GM19328 (cell line): ENCODE data around the gene PNPT1.
"Not testable (repeated sequence)": the region's sequence is repeated elsewhere in the genome, so short reads cannot be mapped to it uniquely, and the experiment has no call there.

Source experiments
- ATAC-seq: cut with Tn5 transposase; IDR thresholded peaks from one replicate; pipeline ENCODE4 v1.9.1; 2021; ENCODE audit warnings: mild to moderate bottlenecking, moderate library complexity; ENCODE audit not compliant: unreplicated experiment

Gene PNPT1

GRCh38 chr2:55693181-55694125 is at the start of gene PNPT1:
TSS of gene PNPT1 (minus strand) at chr2:55693844. CDS start at chr2:55693823, 21 bp downstream.
- ATAC-seq = peak; percentile 99

GRCh38 chr2:55742996-55743395 is 49.4 kb upstream of the PNPT1 start:
- ATAC-seq = no peak

- not testable (repeated sequence) for ATAC-seq
Measured at GRCh38 chr2:55736019-55736536, 42.4 kb upstream of the PNPT1 start.

DNA sequence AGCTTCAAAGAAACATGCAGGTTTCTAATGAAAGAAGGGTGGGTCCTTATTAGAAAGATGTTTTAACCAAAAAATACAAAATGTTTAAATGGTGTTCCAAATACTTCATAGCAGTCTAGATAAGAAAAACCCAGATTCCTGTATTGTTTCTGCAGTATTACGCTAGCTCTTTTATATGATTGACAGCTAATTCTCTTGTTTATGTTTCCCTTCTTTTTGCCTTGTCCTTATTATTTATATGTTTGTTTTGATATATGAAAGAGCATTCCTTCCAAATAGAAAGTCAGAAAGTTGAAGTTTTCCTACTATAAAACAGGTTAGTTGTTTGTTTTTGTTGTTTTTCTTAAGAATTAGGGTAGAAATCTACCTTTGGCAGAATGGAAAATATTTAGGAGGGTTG is 41.1 kb upstream of the PNPT1 start:
- no peak for ATAC-seq

GRCh38 chr2:55733335-55733734 is 39.7 kb upstream of the PNPT1 start:
- ATAC-seq = no peak

DNA sequence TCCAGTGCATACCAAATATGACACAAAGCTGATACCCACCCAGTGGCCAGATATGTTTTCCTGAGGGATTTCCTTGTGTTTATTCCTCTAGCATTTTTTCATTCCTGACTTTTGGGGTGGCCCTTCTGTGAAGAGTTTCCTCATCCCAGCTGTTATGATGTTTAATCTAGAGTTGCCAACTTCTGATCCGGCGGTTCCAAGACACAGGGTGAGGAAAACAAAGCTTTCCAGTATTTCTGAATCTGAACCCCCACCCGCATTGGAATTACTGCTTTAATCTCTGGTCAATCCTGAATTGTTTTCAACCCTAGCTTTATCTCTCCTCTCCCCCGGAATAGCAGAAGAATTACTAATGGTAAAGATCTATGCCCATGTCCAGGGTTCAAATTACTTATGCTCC is 39.2 kb upstream of the PNPT1 start:
- ATAC-seq = no peak

DNA sequence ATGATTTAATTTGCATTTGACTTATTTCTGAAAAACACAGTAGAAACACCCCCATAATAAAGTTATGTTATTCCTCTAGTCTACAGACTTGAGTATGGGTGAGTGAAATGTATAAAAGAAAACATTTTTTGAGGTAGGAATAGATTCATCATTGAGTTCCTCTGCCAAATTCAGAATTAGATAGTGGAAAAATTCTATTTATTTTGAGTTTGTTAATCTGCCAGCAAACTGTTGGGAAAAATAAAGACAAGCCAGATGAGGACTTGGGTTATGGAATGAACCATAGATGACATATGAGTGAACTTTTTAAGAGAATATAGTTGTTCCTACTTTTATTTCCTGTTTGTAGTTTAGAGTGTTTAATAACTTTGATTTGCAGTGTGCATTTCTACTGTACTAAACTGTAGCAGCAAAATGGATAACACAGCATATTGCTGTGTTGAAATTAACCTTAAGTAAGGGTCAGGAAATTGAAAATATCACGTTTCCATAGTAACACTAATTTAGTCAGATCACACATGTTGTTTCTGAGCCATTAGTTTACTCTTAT is 35.6 kb upstream of the PNPT1 start:
- no peak for ATAC-seq

- no peak for ATAC-seq
Measured at GRCh38 chr2:55721596-55722215, 28.1 kb upstream of the PNPT1 start.

DNA sequence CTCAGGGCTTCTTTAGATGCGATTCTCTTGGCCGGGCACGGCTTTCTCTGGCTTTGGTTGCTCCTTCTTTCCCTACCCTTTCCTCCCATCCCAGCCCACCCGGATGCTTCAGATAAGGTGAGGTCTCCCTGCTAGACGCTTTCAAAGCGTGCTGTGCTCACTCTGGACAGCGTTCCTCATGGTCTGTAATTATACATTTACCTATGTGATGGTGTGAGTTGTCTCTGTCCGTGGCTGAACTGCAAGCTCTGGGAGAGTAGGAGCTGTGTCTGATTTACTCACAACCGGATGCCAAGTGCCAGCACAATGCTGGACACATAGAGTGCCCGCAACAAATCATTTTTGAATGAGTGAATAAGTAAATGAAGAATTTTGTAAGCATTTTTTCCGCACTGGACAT is 26.8 kb upstream of the PNPT1 start:
- no peak for ATAC-seq

DNA sequence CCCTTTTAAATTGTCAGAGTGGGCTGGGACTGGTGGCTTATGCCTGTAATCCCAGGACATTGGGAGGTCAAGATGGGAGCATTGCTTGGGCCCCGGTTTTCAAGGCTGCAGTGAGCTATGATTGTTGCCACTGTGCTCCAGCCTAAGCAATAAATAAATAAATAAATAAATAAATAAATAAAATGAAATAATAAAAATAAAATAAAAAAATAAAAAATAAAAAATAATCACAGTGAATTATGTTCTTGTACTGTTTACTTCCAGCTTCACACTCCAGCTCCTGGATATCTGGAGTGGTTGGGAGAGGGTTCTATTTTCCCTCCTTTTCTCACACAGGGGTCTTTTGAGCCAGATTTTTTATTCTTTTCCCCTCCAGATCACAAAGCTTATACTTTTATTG is 26.2 kb upstream of the PNPT1 start:
- no peak for ATAC-seq

GRCh38 chr2:55718165-55719008 is 24.7 kb upstream of the PNPT1 start:
- ATAC-seq = no peak

DNA sequence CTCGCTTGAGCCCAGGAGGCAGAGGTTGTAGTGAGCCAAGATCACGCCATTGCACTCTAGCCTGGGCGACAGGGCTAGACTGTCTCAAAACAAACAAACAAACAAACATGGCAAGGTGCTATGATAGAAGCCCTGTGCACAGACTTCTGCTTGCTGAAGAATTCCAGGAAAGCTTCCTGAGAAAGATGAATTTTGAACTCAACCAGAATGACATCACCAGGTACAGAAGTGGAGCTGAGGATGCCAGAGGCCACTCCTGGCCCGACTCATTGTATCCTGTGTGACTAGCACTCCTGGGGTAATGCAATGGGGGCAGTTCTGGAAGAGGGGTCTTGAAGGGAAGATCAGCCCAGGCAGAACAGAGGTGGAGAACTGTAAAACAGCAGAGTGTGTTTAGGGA is 22.0 kb upstream of the PNPT1 start:
- ATAC-seq = no peak

DNA sequence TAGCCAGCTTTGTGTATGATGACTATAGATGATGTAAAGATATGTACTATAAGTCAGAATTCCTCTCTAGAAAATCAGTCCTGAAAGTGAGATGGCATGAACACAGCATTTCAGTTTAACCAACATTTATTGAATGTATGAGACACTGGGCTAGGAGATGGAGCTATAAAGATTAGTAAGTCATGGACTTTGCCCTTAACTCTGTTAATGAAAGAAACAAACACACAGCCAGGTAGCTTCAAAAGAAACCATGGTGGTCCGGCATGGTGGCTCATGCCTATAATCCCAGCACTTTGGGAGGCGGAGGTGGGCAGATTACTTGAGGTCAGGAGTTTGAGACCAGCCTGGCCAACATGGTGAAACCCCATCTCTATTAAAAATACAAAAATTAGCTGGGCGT is 21.5 kb upstream of the PNPT1 start:
- ATAC-seq = not testable (repeated sequence)

- ATAC-seq = no peak
Measured at GRCh38 chr2:55712477-55713060, 18.9 kb upstream of the PNPT1 start.

- no peak for ATAC-seq
Measured at GRCh38 chr2:55710025-55710424, 16.4 kb upstream of the PNPT1 start.

DNA sequence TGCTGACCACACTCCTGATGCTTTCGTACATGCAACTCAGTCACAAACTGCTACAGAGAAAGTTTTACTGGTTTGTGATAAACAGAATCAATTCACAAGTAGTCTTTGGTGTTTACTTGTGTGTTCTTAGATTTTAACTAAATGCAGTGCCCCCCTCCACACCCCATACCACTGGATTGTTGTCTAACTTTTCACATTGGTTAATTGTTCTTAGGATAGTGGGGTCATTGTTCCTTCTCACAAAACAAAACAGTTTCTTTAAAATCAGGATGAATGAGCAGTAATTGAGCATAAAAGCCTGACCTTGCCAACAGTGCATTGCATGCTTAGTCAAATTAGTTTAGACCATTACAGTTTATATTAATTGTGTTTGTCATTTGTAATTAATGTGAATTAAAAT is 14.1 kb upstream of the PNPT1 start:
- no peak for ATAC-seq

DNA sequence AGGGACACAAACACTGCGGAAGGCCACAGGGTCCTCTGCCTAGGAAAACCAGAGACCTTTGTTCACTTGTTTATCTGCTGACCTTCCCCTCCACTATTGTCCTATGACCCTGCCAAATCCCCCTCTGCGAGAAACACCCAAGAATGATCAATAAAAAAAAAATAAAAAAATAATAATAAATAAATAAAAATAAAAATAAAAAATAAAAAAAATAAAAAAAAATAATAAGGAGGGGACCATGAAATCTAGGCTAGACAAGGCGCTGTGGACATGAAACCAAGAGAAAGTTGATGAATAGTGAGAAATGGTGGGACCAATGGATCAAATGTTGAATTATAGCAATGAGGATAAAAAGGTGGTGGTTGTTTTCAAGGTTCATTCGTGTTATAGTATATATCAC is 12.6 kb upstream of the PNPT1 start:
- ATAC-seq = not testable (repeated sequence)

DNA sequence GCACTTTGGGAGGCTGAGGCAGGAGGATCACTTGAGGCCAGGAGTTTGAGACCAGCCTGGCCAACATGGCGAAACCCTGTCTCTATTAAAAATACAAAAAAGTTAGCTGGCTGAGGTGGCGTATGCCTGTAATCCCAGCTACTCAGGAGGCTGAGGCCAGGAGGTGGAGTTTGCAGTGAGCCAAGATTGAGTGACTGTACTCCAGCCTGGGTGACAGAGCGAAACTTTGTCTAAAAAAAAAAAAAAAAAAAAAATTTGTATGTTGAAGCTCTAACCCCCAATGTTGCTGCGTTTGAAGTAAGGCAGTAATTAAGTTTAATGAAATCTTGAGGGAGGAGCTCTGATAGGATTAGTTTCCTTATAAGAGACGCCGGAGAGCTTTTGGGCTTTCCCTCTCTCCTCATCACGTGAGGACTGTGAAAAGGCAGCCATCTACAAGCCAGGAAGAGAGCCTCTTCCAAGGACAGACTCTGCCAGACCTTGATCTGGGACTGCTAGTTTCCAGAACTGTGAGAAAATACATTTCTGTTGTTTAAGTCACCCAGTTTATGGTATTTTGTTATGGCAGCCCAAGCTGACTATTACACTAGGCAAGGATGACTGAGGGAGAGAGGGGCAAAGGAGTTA is 11.5 kb upstream of the PNPT1 start:
- no peak for ATAC-seq

GRCh38 chr2:55703350-55703749 is 9.7 kb upstream of the PNPT1 start:
- no peak for ATAC-seq

- ATAC-seq = not testable (repeated sequence)
Measured at GRCh38 chr2:55692740-55693139, 904 bp downstream of the PNPT1 start.
